Measurements from ENCODE around the gene CAPN13.

Gene CAPN13

DNA sequence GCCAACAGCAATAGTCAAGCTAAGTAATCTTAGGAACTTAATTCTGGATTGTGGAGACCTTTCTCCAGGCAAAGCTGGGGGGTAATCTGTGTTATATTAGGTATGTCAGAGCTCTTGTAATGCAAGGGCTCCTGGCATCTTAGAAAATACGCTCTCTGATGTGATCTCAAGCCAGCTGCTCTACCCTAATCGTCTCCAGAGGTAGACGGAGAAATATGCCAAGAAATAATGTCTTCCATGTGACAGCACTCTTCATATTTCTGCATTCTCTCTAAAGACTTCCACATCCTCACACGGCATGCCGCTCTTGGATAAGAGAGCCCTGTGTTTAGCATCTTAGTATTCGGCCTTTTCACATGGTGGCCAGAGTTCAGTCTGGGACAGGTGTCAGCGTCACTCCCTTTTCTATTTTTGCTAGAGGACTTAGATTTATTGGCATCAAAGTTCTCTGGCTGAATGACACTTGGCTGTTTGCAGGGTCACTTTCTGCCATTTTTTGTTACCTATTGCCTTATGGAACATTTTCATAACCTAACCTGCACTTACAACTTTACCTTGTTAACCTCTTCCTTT is 25.2 kb downstream of the CAPN13 start:
- TF ChIP-seq, protein P1, sequence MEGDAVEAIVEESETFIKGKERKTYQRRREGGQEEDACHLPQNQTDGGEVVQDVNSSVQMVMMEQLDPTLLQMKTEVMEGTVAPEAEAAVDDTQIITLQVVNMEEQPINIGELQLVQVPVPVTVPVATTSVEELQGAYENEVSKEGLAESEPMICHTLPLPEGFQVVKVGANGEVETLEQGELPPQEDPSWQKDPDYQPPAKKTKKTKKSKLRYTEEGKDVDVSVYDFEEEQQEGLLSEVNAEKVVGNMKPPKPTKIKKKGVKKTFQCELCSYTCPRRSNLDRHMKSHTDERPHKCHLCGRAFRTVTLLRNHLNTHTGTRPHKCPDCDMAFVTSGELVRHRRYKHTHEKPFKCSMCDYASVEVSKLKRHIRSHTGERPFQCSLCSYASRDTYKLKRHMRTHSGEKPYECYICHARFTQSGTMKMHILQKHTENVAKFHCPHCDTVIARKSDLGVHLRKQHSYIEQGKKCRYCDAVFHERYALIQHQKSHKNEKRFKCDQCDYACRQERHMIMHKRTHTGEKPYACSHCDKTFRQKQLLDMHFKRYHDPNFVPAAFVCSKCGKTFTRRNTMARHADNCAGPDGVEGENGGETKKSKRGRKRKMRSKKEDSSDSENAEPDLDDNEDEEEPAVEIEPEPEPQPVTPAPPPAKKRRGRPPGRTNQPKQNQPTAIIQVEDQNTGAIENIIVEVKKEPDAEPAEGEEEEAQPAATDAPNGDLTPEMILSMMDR (conservative IDR thresholded peaks at IDR 0.05; ENCODE audit: low read depth, low read length), result no peak
- Histone ChIP-seq H3K4me1 (ENCODE audit: low read depth, poor library complexity, severe bottlenecking) (no peaks in the 10 kb centered on the region), H3K27me3 (ENCODE audit: insufficient read depth, low read depth) (no peaks in the 10 kb centered on the region)

DNA sequence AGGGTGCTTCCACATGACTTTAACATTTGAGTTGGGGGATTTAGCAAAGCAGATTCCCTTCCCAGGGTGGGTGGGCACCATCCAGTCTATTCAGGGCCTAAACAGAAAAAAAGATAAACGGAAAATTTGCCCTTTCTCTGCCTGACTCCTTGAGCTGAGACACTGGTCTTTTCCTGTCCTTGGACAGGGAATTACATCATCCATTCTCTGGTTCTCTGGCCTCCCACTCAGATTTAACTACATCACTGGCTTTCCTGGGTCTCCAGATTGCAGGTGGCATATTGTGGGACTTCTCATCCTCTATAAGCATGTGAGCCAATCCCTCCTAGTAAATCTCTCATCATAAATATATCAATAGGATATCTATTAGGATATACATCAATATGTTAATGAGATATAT is 25.8 kb downstream of the CAPN13 start:
- H3K79me2 ChIP-seq (ENCODE audit: insufficient read depth, low read depth), result no peaks in the 10 kb centered on the region
- no peak overlapping the region for H2AFZ ChIP-seq (ENCODE audit: low read depth)
- no peaks in the 10 kb centered on the region for H3K4me1 ChIP-seq (ENCODE audit: low read depth, poor library complexity, severe bottlenecking)
- H3K27ac ChIP-seq, result no peak overlapping the region
- H3K4me3 ChIP-seq (IDR thresholded peaks at IDR 0.05; ENCODE audit: insufficient read depth, low read depth, low read length), result no peak overlapping the region
- H3K4me2 ChIP-seq, result no peak overlapping the region
- H3K27me3 ChIP-seq (ENCODE audit: insufficient read depth, low read depth), result no peaks in the 10 kb centered on the region
- no peak overlapping the region for H3K9ac ChIP-seq
- H4K20me1 ChIP-seq (ENCODE audit: insufficient read depth), result no peaks in the 10 kb centered on the region
- TF ChIP-seq, protein P1 (conservative IDR thresholded peaks at IDR 0.05; ENCODE audit: low read depth, low read length), result no peak
- no peaks in the 10 kb centered on the region for H3K36me3 ChIP-seq (ENCODE audit: insufficient read depth)

More for the DNA sequence above, 25.2 kb downstream of the CAPN13 start:
- Histone ChIP-seq H3K79me2 (ENCODE audit: insufficient read depth, low read depth) (no peaks in the 10 kb centered on the region), H3K9ac (no peak overlapping the region), H3K36me3 (ENCODE audit: insufficient read depth) (no peaks in the 10 kb centered on the region), H4K20me1 (ENCODE audit: insufficient read depth) (no peaks in the 10 kb centered on the region), H3K4me3 (IDR thresholded peaks at IDR 0.05; ENCODE audit: insufficient read depth, low read depth, low read length) (no peak overlapping the region), H2AFZ (ENCODE audit: low read depth) (no peak overlapping the region), H3K27ac (no peak overlapping the region), H3K4me2 (no peak overlapping the region)

- Histone ChIP-seq H3K4me1 (ENCODE audit: low read depth, poor library complexity, severe bottlenecking) (no peaks in the 10 kb centered on the region), H3K27me3 (ENCODE audit: insufficient read depth, low read depth) (no peaks in the 10 kb centered on the region), H3K27ac (no peak overlapping the region), H2AFZ (ENCODE audit: low read depth) (no peak overlapping the region), H3K9ac (no peak overlapping the region), H3K79me2 (ENCODE audit: insufficient read depth, low read depth) (no peaks in the 10 kb centered on the region), H3K36me3 (ENCODE audit: insufficient read depth) (no peaks in the 10 kb centered on the region), H3K4me2 (no peak overlapping the region), H4K20me1 (ENCODE audit: insufficient read depth) (no peaks in the 10 kb centered on the region), H3K4me3 (IDR thresholded peaks at IDR 0.05; ENCODE audit: insufficient read depth, low read depth, low read length) (no peak overlapping the region)
- TF ChIP-seq, protein P1 (conservative IDR thresholded peaks at IDR 0.05; ENCODE audit: low read depth, low read length), result no peak
These were observed 26.4 kb downstream of the CAPN13 start for GRCh38 chr2:30780776-30781330.

GRCh38 chr2:30778611-30779010 is 28.6 kb downstream of the CAPN13 start:
- H3K27ac ChIP-seq, result no peak overlapping the region
- no peak overlapping the region for H3K4me2 ChIP-seq
- no peaks in the 10 kb centered on the region for H4K20me1 ChIP-seq (ENCODE audit: insufficient read depth)
- H3K9ac ChIP-seq, result no peak overlapping the region
- H3K36me3 ChIP-seq (ENCODE audit: insufficient read depth), result no peaks in the 10 kb centered on the region
- TF ChIP-seq, protein P1 (conservative IDR thresholded peaks at IDR 0.05; ENCODE audit: low read depth, low read length), result no peak
- H3K79me2 ChIP-seq (ENCODE audit: insufficient read depth, low read depth), result no peaks in the 10 kb centered on the region
- no peaks in the 10 kb centered on the region for H3K4me1 ChIP-seq (ENCODE audit: low read depth, poor library complexity, severe bottlenecking)
- no peak overlapping the region for H3K4me3 ChIP-seq (IDR thresholded peaks at IDR 0.05; ENCODE audit: insufficient read depth, low read depth, low read length)
- no peaks in the 10 kb centered on the region for H3K27me3 ChIP-seq (ENCODE audit: insufficient read depth, low read depth)
- H2AFZ ChIP-seq (ENCODE audit: low read depth), result no peak overlapping the region

All from KMS-11 (cell line).